HepG2 (cell line): Measurements from ENCODE around the gene METRN. TPM values are rescaled to one million over a fixed set of nuclear protein-coding genes. Genes with fewer than 3 reads are reported as not detected.

ENCODE experiments used
- AGO1 ChIP-seq: fragments of 200-400 bp; formaldehyde crosslinking; IDR thresholded peaks from 2 replicates; pipeline ENCODE4 v1.6.1; 2017; ENCODE audit warnings: mild to moderate bottlenecking, low read depth, low read length, moderate library complexity; ENCODE audit not compliant: poor library complexity, severe bottlenecking
- AGO2 ChIP-seq: fragments of 200-400 bp; formaldehyde crosslinking; optimal IDR thresholded peaks from 2 replicates; pipeline ENCODE3; 2017; ENCODE audit warnings: mild to moderate bottlenecking, low read depth, low read length, moderate library complexity
- BCLAF1 ChIP-seq: fragments of 450-650 bp; IDR thresholded peaks from 2 replicates; pipeline ENCODE4 v1.6.1; 2017; ENCODE audit warnings: mild to moderate bottlenecking
- BRCA1 ChIP-seq: sonication (generic); formaldehyde crosslinking; IDR thresholded peaks from 2 replicates; pipeline ENCODE4 v1.4.0; 2020; ENCODE audit warnings: missing genetic modification reagents
- CBX1 ChIP-seq: IDR thresholded peaks from one replicate; pipeline ENCODE4 v1.6.1; 2016; ENCODE audit warnings: antibody characterized with exemption, low read depth
- GPN1 ChIP-seq: sonication (generic); formaldehyde crosslinking; IDR thresholded peaks from 2 replicates; pipeline ENCODE4 v1.5.1; 2020; ENCODE audit warnings: missing genetic modification reagents, borderline replicate concordance
- HNRNPL ChIP-seq: fragments of 200-400 bp; formaldehyde crosslinking; IDR thresholded peaks from 2 replicates; pipeline ENCODE4 v1.6.1; 2017; ENCODE audit warnings: mild to moderate bottlenecking, low read depth, low read length
- KDM5B ChIP-seq: sonication (generic); formaldehyde crosslinking; IDR thresholded peaks from 2 replicates; pipeline ENCODE4 v1.4.0; 2020; ENCODE audit warnings: missing genetic modification reagents, mild to moderate bottlenecking, borderline replicate concordance
- MXD3 ChIP-seq: IDR thresholded peaks from 2 replicates; pipeline ENCODE4 v1.6.1; 2016; ENCODE audit warnings: mild to moderate bottlenecking, missing biosample characterization, missing genetic modification reagents
- PLRG1 ChIP-seq: fragments of 450-650 bp; conservative IDR thresholded peaks from 2 replicates; pipeline ENCODE4 v1.6.1; 2016
- PRDM15 ChIP-seq: sonication (generic); formaldehyde crosslinking; IDR thresholded peaks from 2 replicates; pipeline ENCODE4 v1.4.0; 2020; ENCODE audit warnings: missing genetic modification reagents
- RAD51 ChIP-seq: fragments of 450-650 bp; IDR thresholded peaks from 2 replicates; pipeline ENCODE4 v1.6.1; 2016; ENCODE audit warnings: borderline replicate concordance
- RBFOX2 ChIP-seq: fragments of 200-400 bp; formaldehyde crosslinking; IDR thresholded peaks from 2 replicates; pipeline ENCODE4 v1.6.1; 2017; ENCODE audit warnings: low read depth, mild to moderate bottlenecking, low read length
- SAP130 ChIP-seq: IDR thresholded peaks from 2 replicates; pipeline ENCODE4 v1.6.1; 2016; ENCODE audit warnings: low read depth
- TAF15 ChIP-seq: fragments of 200-400 bp; formaldehyde crosslinking; IDR thresholded peaks from one replicate; pipeline ENCODE4 v1.6.1; 2018; ENCODE audit warnings: mild to moderate bottlenecking, low read depth, low read length; ENCODE audit not compliant: poor library complexity, severe bottlenecking
- ZMYM3 ChIP-seq: sonication (generic); formaldehyde crosslinking; IDR thresholded peaks from 2 replicates; pipeline ENCODE4 v1.5.1; 2020; ENCODE audit warnings: mild to moderate bottlenecking, missing genetic modification reagents
- ZNF205 ChIP-seq: IDR thresholded peaks from 2 replicates; pipeline ENCODE4 v1.6.1; 2018; ENCODE audit warnings: missing biosample characterization, missing genetic modification reagents
- ZNF746 ChIP-seq: sonication (generic); formaldehyde crosslinking; IDR thresholded peaks from 2 replicates; pipeline ENCODE4 v1.8.0; 2022; ENCODE audit warnings: mild to moderate bottlenecking, missing genetic modification reagents
- ZSCAN25 ChIP-seq: sonication (generic); formaldehyde crosslinking; IDR thresholded peaks from 2 replicates; pipeline ENCODE4 v1.8.0; 2022; ENCODE audit warnings: mild to moderate bottlenecking, missing genetic modification reagents
- polyA plus RNA-seq, 8 experiments: library from polyadenylated mRNA; depleted of rRNA in 3 of 8; stranded (reverse) in 7 of 8; unstranded in 1 of 8; fragments of >200 nt; fragmentation: Illumina TruSeq in 4 of 8; extraction: Trizol in 4 of 8; gene quantifications; 2 replicates each; pipeline versions ENCODE4 v1.2.1 to v1.2.3, GENCODE V29; 2011 to 2016; ENCODE audit warnings: low read depth in 4 of 8, missing spikeins in 1 of 8, mixed read lengths in 1 of 8; ENCODE audit not compliant: insufficient read depth in 1 of 8
- total RNA-seq, 5 experiments: library from RNA; depleted of rRNA; stranded (reverse); fragments of >200 nt; fragmentation: Illumina TruSeq; extraction: Trizol; gene quantifications; 2 replicates each; pipeline ENCODE4 v1.2.3, GENCODE V29; 2016; ENCODE audit warnings: low read depth in 1 of 5

Gene METRN
- total and polyA plus RNA-seq, 2 of the 13 experiments (the other 11 are each of a cell fraction or from before 2014, with no cell fraction given), result 25.5 to 46.1 TPM

GRCh38 chr16:674968-675883 lies 39.7 kb upstream of the METRN start, which contains the start of gene RHBDL1 (continued):
- TF ChIP-seq ZNF205 (CRISPR knock-in tag), result 0 out of 2 replicates have a peak, but pooled peaks have one; percentile 28
- TF ChIP-seq GPN1 (CRISPR knock-in tag), result 0 out of 2 replicates have a peak, but pooled peaks have one; percentile 45
- 0 out of 2 replicates have a peak, but pooled peaks have one; percentile 60 for TF ChIP-seq HNRNPL
- peak; percentile 51 for TF ChIP-seq TAF15
- 0 out of 2 replicates have a peak, but pooled peaks have one; percentile 6 for TF ChIP-seq SAP130 (CRISPR knock-in tag)
- peak; percentile 27 for TF ChIP-seq CBX1
- TF ChIP-seq AGO2, result peak; percentile 93
- no peak for TF ChIP-seq PLRG1
- 0 out of 2 replicates have a peak, but pooled peaks have one; percentile 14 for TF ChIP-seq RBFOX2
- TF ChIP-seq BRCA1 (CRISPR knock-in tag), result no peak
- TF ChIP-seq AGO1, result peak; percentile 91
- TF ChIP-seq KDM5B (CRISPR knock-in tag), result peak; percentile 4; the same call in 1 of the 2 replicates
- peak; percentile 1; the same call in 1 of the 2 replicates for TF ChIP-seq ZNF746 (CRISPR knock-in tag)
- TF ChIP-seq MXD3, result peak; percentile 49; the same call in 1 of the 2 replicates
- TF ChIP-seq ZSCAN25 (CRISPR knock-in tag), result peak; percentile 10; the same call in 1 of the 2 replicates
- TF ChIP-seq ZMYM3, result peak; percentile 93
- no peak for TF ChIP-seq BCLAF1
- no peak for TF ChIP-seq PRDM15 (CRISPR knock-in tag)
- no peak for TF ChIP-seq RAD51
